Measurements from ENCODE around the gene GPT2.
"Not testable (repeated sequence)": the region's sequence is repeated elsewhere in the genome, so short reads cannot be mapped to it uniquely, and the experiment has no call there.

The GPT2 gene

GRCh38 chr16:46937536-46937935, 53.4 kb downstream of the GPT2 start:
- no peaks in the 10 kb centered on the region for H3K9me3 ChIP-seq (ENCODE audit: control insufficient read depth in 1 of 2, low read length in 2 of 2)
- H3K27me3 ChIP-seq (ENCODE audit: control insufficient read depth in 1 of 2, insufficient read depth in 2 of 2, low read length in 2 of 2), result no peaks in the 10 kb centered on the region
- no peak overlapping the region for H3K9ac ChIP-seq (ENCODE audit: low read depth in 1 of 2, low read length in 2 of 2)
- H3K4me3 ChIP-seq (ENCODE audit: low read depth in 1 of 2, low read length in 2 of 2), result no peak overlapping the region
- H3K27ac ChIP-seq (ENCODE audit: low read depth, low read length), result no peak overlapping the region
- no peaks in the 10 kb centered on the region for H3K36me3 ChIP-seq (ENCODE audit: control insufficient read depth in 1 of 2, insufficient read depth in 2 of 2, low read length in 2 of 2)
- H3K4me1 ChIP-seq (ENCODE audit: control insufficient read depth in 1 of 2, insufficient read depth in 2 of 2, low read length in 2 of 2), result no peaks in the 10 kb centered on the region

GRCh38 chr16:46944713-46945112, 60.6 kb downstream of the GPT2 start:
- not testable (repeated sequence) for H3K36me3 ChIP-seq (ENCODE audit: control insufficient read depth in 1 of 2, insufficient read depth in 2 of 2, low read length in 2 of 2); H3K9ac ChIP-seq (ENCODE audit: low read depth in 1 of 2, low read length in 2 of 2); H3K9me3 ChIP-seq (ENCODE audit: control insufficient read depth in 1 of 2, low read length in 2 of 2); H3K27me3 ChIP-seq (ENCODE audit: control insufficient read depth in 1 of 2, insufficient read depth in 2 of 2, low read length in 2 of 2); H3K27ac ChIP-seq (ENCODE audit: low read depth, low read length); H3K4me1 ChIP-seq (ENCODE audit: control insufficient read depth in 1 of 2, insufficient read depth in 2 of 2, low read length in 2 of 2); H3K4me3 ChIP-seq (ENCODE audit: low read depth in 1 of 2, low read length in 2 of 2)

- no peak overlapping the region for H3K9ac ChIP-seq (ENCODE audit: low read depth in 1 of 2, low read length in 2 of 2)
These were observed 63.9 kb downstream of the GPT2 start for GRCh38 chr16:46947900-46948547.

GRCh38 chr16:46948548-46949166, 64.5 kb downstream of the GPT2 start:
- H3K27me3 ChIP-seq (ENCODE audit: control insufficient read depth in 1 of 2, insufficient read depth in 2 of 2, low read length in 2 of 2), result no peaks in the 10 kb centered on the region
- H3K9ac ChIP-seq (ENCODE audit: low read depth in 1 of 2, low read length in 2 of 2), result no peak overlapping the region
- H3K36me3 ChIP-seq (ENCODE audit: control insufficient read depth in 1 of 2, insufficient read depth in 2 of 2, low read length in 2 of 2), result no peaks in the 10 kb centered on the region
- no peaks in the 10 kb centered on the region for H3K9me3 ChIP-seq (ENCODE audit: control insufficient read depth in 1 of 2, low read length in 2 of 2)
- no peak overlapping the region for H3K4me3 ChIP-seq (ENCODE audit: low read depth in 1 of 2, low read length in 2 of 2)
- no peak overlapping the region for H3K27ac ChIP-seq (ENCODE audit: low read depth, low read length)
- no peaks in the 10 kb centered on the region for H3K4me1 ChIP-seq (ENCODE audit: control insufficient read depth in 1 of 2, insufficient read depth in 2 of 2, low read length in 2 of 2)

More at GRCh38 chr16:46947900-46948547, 63.9 kb downstream of the GPT2 start:
- Histone ChIP-seq H3K27me3 (ENCODE audit: control insufficient read depth in 1 of 2, insufficient read depth in 2 of 2, low read length in 2 of 2) (no peaks in the 10 kb centered on the region), H3K9me3 (ENCODE audit: control insufficient read depth in 1 of 2, low read length in 2 of 2) (no peaks in the 10 kb centered on the region), H3K27ac (ENCODE audit: low read depth, low read length) (no peak overlapping the region), H3K4me3 (ENCODE audit: low read depth in 1 of 2, low read length in 2 of 2) (no peak overlapping the region), H3K4me1 (ENCODE audit: control insufficient read depth in 1 of 2, insufficient read depth in 2 of 2, low read length in 2 of 2) (no peaks in the 10 kb centered on the region), H3K36me3 (ENCODE audit: control insufficient read depth in 1 of 2, insufficient read depth in 2 of 2, low read length in 2 of 2) (no peaks in the 10 kb centered on the region)

- Histone ChIP-seq H3K27me3 (ENCODE audit: control insufficient read depth in 1 of 2, insufficient read depth in 2 of 2, low read length in 2 of 2) (no peaks in the 10 kb centered on the region), H3K36me3 (ENCODE audit: control insufficient read depth in 1 of 2, insufficient read depth in 2 of 2, low read length in 2 of 2) (no peaks in the 10 kb centered on the region), H3K9ac (ENCODE audit: low read depth in 1 of 2, low read length in 2 of 2) (no peak overlapping the region), H3K4me3 (ENCODE audit: low read depth in 1 of 2, low read length in 2 of 2) (no peak overlapping the region), H3K9me3 (ENCODE audit: control insufficient read depth in 1 of 2, low read length in 2 of 2) (no peaks in the 10 kb centered on the region), H3K4me1 (ENCODE audit: control insufficient read depth in 1 of 2, insufficient read depth in 2 of 2, low read length in 2 of 2) (no peaks in the 10 kb centered on the region), H3K27ac (ENCODE audit: low read depth, low read length) (no peak overlapping the region)
These were observed 65.2 kb downstream of the GPT2 start for GRCh38 chr16:46949241-46949892.

GRCh38 chr16:46950009-46950408, 65.8 kb downstream of the GPT2 start:
- Histone ChIP-seq H3K9ac (ENCODE audit: low read depth in 1 of 2, low read length in 2 of 2) (no peak overlapping the region), H3K9me3 (ENCODE audit: control insufficient read depth in 1 of 2, low read length in 2 of 2) (no peaks in the 10 kb centered on the region), H3K4me1 (ENCODE audit: control insufficient read depth in 1 of 2, insufficient read depth in 2 of 2, low read length in 2 of 2) (no peaks in the 10 kb centered on the region), H3K36me3 (ENCODE audit: control insufficient read depth in 1 of 2, insufficient read depth in 2 of 2, low read length in 2 of 2) (peaks cover 5 to 6% of the 10 kb centered on the region in 2 donors), H3K4me3 (ENCODE audit: low read depth in 1 of 2, low read length in 2 of 2) (no peak overlapping the region), H3K27me3 (ENCODE audit: control insufficient read depth in 1 of 2, insufficient read depth in 2 of 2, low read length in 2 of 2) (no peaks in the 10 kb centered on the region), H3K27ac (ENCODE audit: low read depth, low read length) (no peak overlapping the region)

- no peaks in the 10 kb centered on the region for H3K9me3 ChIP-seq (ENCODE audit: control insufficient read depth in 1 of 2, low read length in 2 of 2)
- H3K36me3 ChIP-seq (ENCODE audit: control insufficient read depth in 1 of 2, insufficient read depth in 2 of 2, low read length in 2 of 2), result peaks cover 29 to 46% of the 10 kb centered on the region in 2 donors
- H3K27me3 ChIP-seq (ENCODE audit: control insufficient read depth in 1 of 2, insufficient read depth in 2 of 2, low read length in 2 of 2), result no peaks in the 10 kb centered on the region
- H3K9ac ChIP-seq (ENCODE audit: low read depth in 1 of 2, low read length in 2 of 2), result no peak overlapping the region
- H3K4me3 ChIP-seq (ENCODE audit: low read depth in 1 of 2, low read length in 2 of 2), result no peak overlapping the region
- H3K27ac ChIP-seq (ENCODE audit: low read depth, low read length), result no peak overlapping the region
- no peaks in the 10 kb centered on the region for H3K4me1 ChIP-seq (ENCODE audit: control insufficient read depth in 1 of 2, insufficient read depth in 2 of 2, low read length in 2 of 2)
These were observed 70.4 kb downstream of the GPT2 start for GRCh38 chr16:46954562-46954961.

GRCh38 chr16:46961373-46962353, 77.5 kb downstream of the GPT2 start:
- Histone ChIP-seq H3K4me3 (ENCODE audit: low read depth in 1 of 2, low read length in 2 of 2) (no peak overlapping the region), H3K27me3 (ENCODE audit: control insufficient read depth in 1 of 2, insufficient read depth in 2 of 2, low read length in 2 of 2) (no peaks in the 10 kb centered on the region), H3K27ac (ENCODE audit: low read depth, low read length) (no peak overlapping the region), H3K36me3 (ENCODE audit: control insufficient read depth in 1 of 2, insufficient read depth in 2 of 2, low read length in 2 of 2) (peaks cover 50 to 94% of the 10 kb centered on the region in 2 donors), H3K9me3 (ENCODE audit: control insufficient read depth in 1 of 2, low read length in 2 of 2) (no peaks in the 10 kb centered on the region), H3K4me1 (ENCODE audit: control insufficient read depth in 1 of 2, insufficient read depth in 2 of 2, low read length in 2 of 2) (peaks cover 0 to 4% of the 10 kb centered on the region in 2 donors), H3K9ac (ENCODE audit: low read depth in 1 of 2, low read length in 2 of 2) (no peak overlapping the region)

GRCh38 chr16:46962629-46963028, 78.5 kb downstream of the GPT2 start:
- Histone ChIP-seq H3K9ac (ENCODE audit: low read depth in 1 of 2, low read length in 2 of 2) (no peak overlapping the region), H3K27ac (ENCODE audit: low read depth, low read length) (no peak overlapping the region), H3K9me3 (ENCODE audit: control insufficient read depth in 1 of 2, low read length in 2 of 2) (no peaks in the 10 kb centered on the region), H3K36me3 (ENCODE audit: control insufficient read depth in 1 of 2, insufficient read depth in 2 of 2, low read length in 2 of 2) (peaks cover 49 to 94% of the 10 kb centered on the region in 2 donors), H3K4me1 (ENCODE audit: control insufficient read depth in 1 of 2, insufficient read depth in 2 of 2, low read length in 2 of 2) (peaks cover 0 to 4% of the 10 kb centered on the region in 2 donors), H3K27me3 (ENCODE audit: control insufficient read depth in 1 of 2, insufficient read depth in 2 of 2, low read length in 2 of 2) (no peaks in the 10 kb centered on the region), H3K4me3 (ENCODE audit: low read depth in 1 of 2, low read length in 2 of 2) (no peak overlapping the region)

Data from duodenal mucosa (tissue), 2 donors.